ENCODE measurements around the gene RREB1. TPM values are rescaled to one million over a fixed set of nuclear protein-coding genes. Genes with fewer than 3 reads are reported as not detected.

The RREB1 gene
- total and polyA plus RNA-seq, 2 experiments from 2014 or later: 8.5 to 25.5 TPM

GRCh38 chr6:7108196-7108963 lies 619 bp downstream of the RREB1 start:
- peaks cover 46% of the 10 kb centered on the region for H3K4me1 Mint-ChIP-seq
- Histone ChIP-seq H3K27ac (ENCODE audit: low read depth) (0 out of 2 replicates have a peak overlapping the region, but pooled peaks have one; percentile 69), H3K4me3 (peak overlapping the region; percentile 98), H3K4me2 (peak overlapping the region; percentile 96), H3K4me1 (ENCODE audit: insufficient read depth) (peaks cover 44% of the 10 kb centered on the region), H3K36me3 (ENCODE audit: insufficient read depth) (no peaks in the 10 kb centered on the region), H3F3A (replicated peaks; ENCODE audit: low read depth) (0 out of 2 replicates have a peak, but pooled peaks cover 4% of the 10 kb centered on the region), H2AFZ (peak overlapping the region; percentile 90; the same call in 1 of the 2 replicates), H4K20me1 (replicated peaks; ENCODE audit: insufficient read depth) (peaks cover 35% of the 10 kb centered on the region), H3K27me3 (ENCODE audit: insufficient read depth) (peaks cover 66% of the 10 kb centered on the region), H3K79me2 (replicated peaks; ENCODE audit: insufficient read depth) (peaks cover 39% of the 10 kb centered on the region), H3K9me2 (ENCODE audit: insufficient read depth) (no peaks in the 10 kb centered on the region)
- H3K4me3 Mint-ChIP-seq: peak overlapping the region; percentile 91
- no peaks in the 10 kb centered on the region; the same call in 2 of the 3 replicates for H3K36me3 Mint-ChIP-seq (ENCODE audit: low read depth)
- H3K27ac Mint-ChIP-seq: no peak overlapping the region
- TF ChIP-seq REST (IDR thresholded peaks at IDR 0.05; ENCODE audit: unreplicated experiment): no peak
- TF ChIP-seq NANOG (IDR thresholded peaks at IDR 0.05; ENCODE audit: borderline replicate concordance): no peak
- TF ChIP-seq EZH2phosphoT487 (IDR thresholded peaks at IDR 0.05; ENCODE audit: unreplicated experiment): no peak
- TF ChIP-seq CTCF (conservative IDR thresholded peaks at IDR 0.05; ENCODE audit: low read depth in 2 of 2): no peak
- peaks cover 24% of the 10 kb centered on the region for H3K27me3 Mint-ChIP-seq (ENCODE audit: insufficient read depth, low read depth, poor library complexity)
- DNase-seq (ENCODE audit: low spot score) (peak; percentile 78), ATAC-seq (peak; percentile 27)
- no peaks in the 10 kb centered on the region; the same call in 2 of the 3 replicates for H3K9me3 Mint-ChIP-seq

- Histone ChIP-seq H3F3A (replicated peaks; ENCODE audit: low read depth) (0 out of 2 replicates have a peak, but pooled peaks cover 4% of the 10 kb centered on the region), H3K27ac (ENCODE audit: low read depth) (no peak overlapping the region), H3K4me1 (ENCODE audit: insufficient read depth) (peaks cover 52% of the 10 kb centered on the region), H3K79me2 (replicated peaks; ENCODE audit: insufficient read depth) (peaks cover 47% of the 10 kb centered on the region), H3K9me2 (ENCODE audit: insufficient read depth) (no peaks in the 10 kb centered on the region), H4K20me1 (replicated peaks; ENCODE audit: insufficient read depth) (peaks cover 43% of the 10 kb centered on the region), H3K4me2 (peak overlapping the region; percentile 96), H2AFZ (no peak overlapping the region; the same call in 1 of the 2 replicates), H3K36me3 (ENCODE audit: insufficient read depth) (no peaks in the 10 kb centered on the region), H3K4me3 (peak overlapping the region; percentile 98), H3K27me3 (ENCODE audit: insufficient read depth) (peaks cover 71% of the 10 kb centered on the region)
- H3K4me1 Mint-ChIP-seq: peaks cover 52% of the 10 kb centered on the region
- no peaks in the 10 kb centered on the region; the same call in 2 of the 3 replicates for H3K9me3 Mint-ChIP-seq
- TF ChIP-seq ZNF114 (CRISPR knock-in tag; IDR thresholded peaks at IDR 0.05) (no peak), JUNB (IDR thresholded peaks at IDR 0.05; ENCODE audit: unreplicated experiment) (no peak), POLR2AphosphoS5 (IDR thresholded peaks at IDR 0.05; ENCODE audit: low read depth) (no peak), ZNF331 (CRISPR knock-in tag; IDR thresholded peaks at IDR 0.05; ENCODE audit: low read depth) (no peak), NANOG (IDR thresholded peaks at IDR 0.05; ENCODE audit: borderline replicate concordance) (no peak), ETS1 (IDR thresholded peaks at IDR 0.05) (no peak), EZH2 (IDR thresholded peaks at IDR 0.05; ENCODE audit: low read depth, unreplicated experiment) (no peak)
- DNase-seq (ENCODE audit: low spot score) (peak; percentile 46), ATAC-seq (peak; percentile 3; the same call in 2 of the 3 replicates)
- no peak overlapping the region for H3K27ac Mint-ChIP-seq
- H3K4me3 Mint-ChIP-seq: peak overlapping the region; percentile 83
- H3K36me3 Mint-ChIP-seq (ENCODE audit: low read depth): no peaks in the 10 kb centered on the region; the same call in 2 of the 3 replicates
- peaks cover 24% of the 10 kb centered on the region for H3K27me3 Mint-ChIP-seq (ENCODE audit: insufficient read depth, low read depth, poor library complexity)
Measured at GRCh38 chr6:7108964-7109836, 1.4 kb downstream of the RREB1 start.

All from GM23338 (cell line).